A549 treated with CpdA at 1 μM for 4 hours (cell line): ENCODE results near the gene KRTAP1-1. TPM values are rescaled to one million over a fixed set of nuclear protein-coding genes. Genes with fewer than 3 reads are reported as not detected.

Experiments used
- total RNA-seq: library from RNA; stranded (reverse); fragments of 200-300 nt; extraction: Qiagen RNA extraction; gene quantifications from 5 replicates; pipeline ENCODE4 v1.2.3, GENCODE V29; 2022; ENCODE audit warnings: low read depth

The KRTAP1-1 gene
- not detected in 5 replicates for total RNA-seq

GRCh38 chr17:41040783-41041571, at the start of gene KRTAP1-1:
KRTAP1-1 (minus strand) TSS chr17:41041450; CDS start chr17:41041397, 53 bp downstream.

GRCh38 chr17:41084100-41084856, 43.0 kb upstream of the KRTAP1-1 start, which contains the start of gene KRTAP4-7:
KRTAP4-7 (plus strand) TSS chr17:41084150; CDS start chr17:41084207, 57 bp downstream.

GRCh38 chr17:41065829-41066624, 24.8 kb upstream of the KRTAP1-1 start, which contains the start of gene KRTAP2-4:
KRTAP2-4 (minus strand) TSS chr17:41065879; CDS start chr17:41065845, 34 bp downstream.

GRCh38 chr17:41060052-41060604, 18.9 kb upstream of the KRTAP1-1 start, which contains the start of gene KRTAP2-3:
KRTAP2-3 (minus strand) TSS chr17:41060114; CDS start chr17:41060050, 64 bp downstream.

GRCh38 chr17:41055130-41055529, 13.9 kb upstream of the KRTAP1-1 start, which contains the start of gene KRTAP2-2:
KRTAP2-2 (minus strand) TSS chr17:41055230; CDS start chr17:41055211, 19 bp downstream.

GRCh38 chr17:41046735-41047465, 5.7 kb upstream of the KRTAP1-1 start, which contains the start of gene KRTAP2-1:
KRTAP2-1 (minus strand) TSS chr17:41047316; CDS start chr17:41047267, 49 bp downstream.

GRCh38 chr17:41034346-41034935, 6.8 kb downstream of the KRTAP1-1 start, which contains the start of gene KRTAP1-3:
KRTAP1-3 (minus strand) TSS chr17:41034874; CDS start chr17:41034821, 53 bp downstream.

GRCh38 chr17:41029633-41030245, 11.5 kb downstream of the KRTAP1-1 start, which contains the start of gene KRTAP1-4:
KRTAP1-4 (minus strand) TSS chr17:41030195; CDS start chr17:41030078, 117 bp downstream.

GRCh38 chr17:41026715-41027471, 14.4 kb downstream of the KRTAP1-1 start, which contains the start of gene KRTAP1-5:
KRTAP1-5 (minus strand) TSS chr17:41027208; CDS start chr17:41027155, 53 bp downstream.

GRCh38 chr17:41008811-41009210, 32.4 kb downstream of the KRTAP1-1 start, which contains the start of gene KRTAP3-1:
KRTAP3-1 (minus strand) TSS chr17:41009128; CDS start chr17:41009074, 54 bp downstream.

GRCh38 chr17:40999563-40999962, 41.7 kb downstream of the KRTAP1-1 start, which contains the start of gene KRTAP3-2:
KRTAP3-2 (minus strand) TSS chr17:40999906; CDS start chr17:40999853, 53 bp downstream.

GRCh38 chr17:40993839-40994238, 47.4 kb downstream of the KRTAP1-1 start, which contains the start of gene KRTAP3-3:
KRTAP3-3 (minus strand) TSS chr17:40994164; CDS start chr17:40994097, 67 bp downstream.

Other genes starting within 250 kb of the KRTAP1-1 start
- gene KRT28, start 241.5 kb downstream of the KRTAP1-1 start, total RNA-seq, result not detected in 5 replicates
- gene KRT10, start 218.8 kb downstream of the KRTAP1-1 start, total RNA-seq, result 83.2 to 124 TPM (median 115 TPM) in 5 replicates
- 0.08 TPM in 1 of 5 replicates, not detected in the others for gene KRT12, start 174.2 kb downstream of the KRTAP1-1 start, total RNA-seq
- 0.17 to 0.52 TPM (median 0.26 TPM) in 5 replicates for gene KRT20, start 156.2 kb downstream of the KRTAP1-1 start, total RNA-seq
- gene KRT23, start 103.8 kb downstream of the KRTAP1-1 start, total RNA-seq, result 0.08 TPM in 1 of 5 replicates, not detected in the others
- gene KRT39, start 74.5 kb downstream of the KRTAP1-1 start, total RNA-seq, result not detected in 5 replicates
- not detected in 5 replicates for gene KRT40, start 57.1 kb downstream of the KRTAP1-1 start, total RNA-seq
- not detected in 5 replicates for gene KRTAP3-3, start 47.3 kb downstream of the KRTAP1-1 start, total RNA-seq
- gene KRTAP3-2, start 41.5 kb downstream of the KRTAP1-1 start, total RNA-seq, result 0.16 to 0.35 TPM (median 0.30 TPM) in 3 of 5 replicates, not detected in the others
- not detected in 5 replicates for gene KRTAP3-1, start 32.3 kb downstream of the KRTAP1-1 start, total RNA-seq
- gene KRTAP1-5, start 14.2 kb downstream of the KRTAP1-1 start, total RNA-seq, result 0.12 TPM in 1 of 5 replicates, not detected in the others
- gene KRTAP1-4, start 11.3 kb downstream of the KRTAP1-1 start, total RNA-seq, result not detected in 5 replicates
- not detected in 5 replicates for gene KRTAP1-3, start 6.6 kb downstream of the KRTAP1-1 start, total RNA-seq
- not detected in 5 replicates for gene KRTAP2-1, start 5.9 kb upstream of the KRTAP1-1 start, total RNA-seq
- gene KRTAP2-2, start 13.8 kb upstream of the KRTAP1-1 start, total RNA-seq, result not detected in 5 replicates
- gene KRTAP2-3, start 18.7 kb upstream of the KRTAP1-1 start, total RNA-seq, result 0.08 TPM in 1 of 5 replicates, not detected in the others
- gene KRTAP2-4, start 24.4 kb upstream of the KRTAP1-1 start, total RNA-seq, result not detected in 5 replicates
- gene KRTAP4-7, start 42.7 kb upstream of the KRTAP1-1 start, total RNA-seq, result not detected in 5 replicates
- gene KRTAP4-8, start 56.7 kb upstream of the KRTAP1-1 start, total RNA-seq, result 0.05 to 0.12 TPM in 2 of 5 replicates, not detected in the others
- gene KRTAP4-16, start 60.8 kb upstream of the KRTAP1-1 start, total RNA-seq, result not detected in 5 replicates
- not detected in 5 replicates for gene KRTAP4-9, start 63.9 kb upstream of the KRTAP1-1 start, total RNA-seq
- gene KRTAP4-11, start 76.9 kb upstream of the KRTAP1-1 start, total RNA-seq, result not detected in 5 replicates
- gene KRTAP4-12, start 82.7 kb upstream of the KRTAP1-1 start, total RNA-seq, result not detected in 5 replicates
- not detected in 5 replicates for gene KRTAP4-6, start 99.1 kb upstream of the KRTAP1-1 start, total RNA-seq
- not detected in 5 replicates for gene KRTAP4-5, start 108.4 kb upstream of the KRTAP1-1 start, total RNA-seq
- not detected in 5 replicates for gene KRTAP4-4, start 119.3 kb upstream of the KRTAP1-1 start, total RNA-seq
- gene KRTAP4-3, start 126.8 kb upstream of the KRTAP1-1 start, total RNA-seq, result not detected in 5 replicates
- gene KRTAP4-2, start 136.8 kb upstream of the KRTAP1-1 start, total RNA-seq, result not detected in 5 replicates
- gene KRTAP4-1, start 143.5 kb upstream of the KRTAP1-1 start, total RNA-seq, result 0.07 to 0.56 TPM (median 0.26 TPM) in 4 of 5 replicates, not detected in the other
- not detected in 5 replicates for gene KRTAP9-1, start 148.4 kb upstream of the KRTAP1-1 start, total RNA-seq
- not detected in 5 replicates for gene KRTAP9-2, start 185.2 kb upstream of the KRTAP1-1 start, total RNA-seq
- gene KRTAP9-3, start 191.0 kb upstream of the KRTAP1-1 start, total RNA-seq, result not detected in 5 replicates
- not detected in 5 replicates for gene KRTAP9-8, start 196.5 kb upstream of the KRTAP1-1 start, total RNA-seq
- gene KRTAP9-4, start 208.2 kb upstream of the KRTAP1-1 start, total RNA-seq, result not detected in 5 replicates
- gene KRTAP9-9, start 213.9 kb upstream of the KRTAP1-1 start, total RNA-seq, result not detected in 5 replicates
- not detected in 5 replicates for gene KRTAP9-6, start 223.9 kb upstream of the KRTAP1-1 start, total RNA-seq
- not detected in 5 replicates for gene KRTAP9-7, start 234.2 kb upstream of the KRTAP1-1 start, total RNA-seq